Brain microvascular endothelial cell (primary cell): ENCODE data around the gene JAG1.
"Not testable (repeated sequence)": the region's sequence is repeated elsewhere in the genome, so short reads cannot be mapped to it uniquely, and the experiment has no call there.

Experiments used
- DNase-seq: peaks from one replicate; pipeline ENCODE4 v3.0.0-alpha.2; 2020
- H3K27ac ChIP-seq: fragments of 250-450 bp; sonication (Bioruptor Pico); 2 replicates; pipeline ENCODE4 v1.5.1; 2020; ENCODE audit warnings: mild to moderate bottlenecking, moderate library complexity
- H3K27me3 ChIP-seq: fragments of 250-450 bp; sonication (Bioruptor Pico); replicated peaks from 2 replicates; pipeline ENCODE4 v1.5.1; 2020; ENCODE audit warnings: mild to moderate bottlenecking
- H3K36me3 ChIP-seq: fragments of 250-450 bp; sonication (Bioruptor Pico); replicated peaks from 2 replicates; pipeline ENCODE4 v1.5.1; 2020; ENCODE audit warnings: mild to moderate bottlenecking
- H3K4me3 ChIP-seq: 2 replicates; pipeline ENCODE4 v1.5.1; 2011; ENCODE audit warnings: low read depth, mild to moderate bottlenecking, control low read depth, low read length, moderate library complexity
- in situ Hi-C: cut with HindIII; loops from 2 replicates; pipeline ENCODE4 v1.10.0; 2017; ENCODE audit warnings: low sequenced_read_pairs, low pct_ligation_motif_present
- TF ChIP-seq, protein P1 (sequence below): IDR thresholded peaks from 2 replicates; pipeline ENCODE4 v1.5.1; 2011; ENCODE audit warnings: low read depth, mild to moderate bottlenecking, moderate library complexity, low read length, control low read depth, inconsistent platforms; ENCODE audit errors: missing control alignments

JAG1 gene

DNA sequence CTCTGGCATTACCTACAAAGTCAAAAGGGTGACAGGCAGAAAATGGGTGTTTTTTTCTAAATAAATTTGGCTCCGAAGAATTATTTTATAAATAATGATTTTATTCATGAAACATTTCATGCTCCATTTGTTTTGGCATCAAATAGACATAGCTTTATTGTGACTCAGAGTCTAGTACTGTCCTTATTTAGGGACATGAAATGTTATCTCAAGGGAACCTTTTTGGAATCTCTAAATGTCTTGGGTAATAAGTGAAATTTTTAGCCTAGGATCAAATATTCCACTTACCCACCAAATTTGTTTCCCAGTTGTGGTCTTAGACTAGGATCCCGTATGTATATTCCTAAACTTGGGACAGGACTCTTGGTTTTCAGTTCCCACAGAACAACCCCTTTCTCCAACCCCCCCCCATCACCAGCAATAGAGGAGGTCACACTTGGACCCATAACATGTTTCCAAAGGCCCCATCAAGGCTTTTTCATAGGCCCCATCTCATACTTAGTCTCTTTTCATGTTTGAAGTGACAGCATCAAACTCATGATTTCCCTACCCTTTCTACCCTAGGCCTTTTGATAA is 81.8 kb downstream of the JAG1 start:
- H3K27ac ChIP-seq: peak overlapping the region; percentile 96
- in situ Hi-C loops: no loop called here

DNA sequence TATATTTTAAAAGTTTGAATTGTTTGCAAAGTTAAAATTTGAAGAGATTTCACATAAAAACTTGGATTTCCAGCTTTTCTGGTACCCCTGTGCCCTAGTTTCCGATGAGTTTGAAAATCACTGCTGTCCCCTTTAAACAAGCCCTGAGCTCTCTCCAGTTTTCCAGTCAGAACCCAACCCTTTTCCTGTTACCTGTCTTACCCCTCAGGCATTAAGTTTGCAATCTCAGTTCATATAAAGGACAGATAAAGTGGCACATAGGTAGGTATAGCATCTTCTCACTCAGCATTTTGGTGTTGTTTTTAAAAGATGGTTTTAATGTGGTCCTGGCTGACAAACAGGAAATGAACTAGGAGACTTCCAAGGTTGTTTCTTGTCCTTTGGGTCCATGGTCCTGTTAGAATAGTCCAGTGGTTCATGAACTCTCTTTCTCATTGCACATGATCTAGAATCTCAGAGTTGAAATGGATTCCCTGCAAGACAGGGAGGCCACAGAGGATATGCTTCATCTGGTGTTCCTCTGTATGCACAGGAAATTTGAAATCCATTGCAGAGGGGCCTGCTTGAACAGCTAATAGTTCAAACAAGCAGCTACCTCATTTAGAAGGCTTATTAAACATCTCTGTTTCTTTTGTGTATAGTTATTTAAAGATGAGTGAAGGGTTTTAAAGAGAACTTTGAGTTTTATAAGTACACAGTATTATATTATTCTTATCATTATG is 82.7 kb downstream of the JAG1 start:
- no peaks in the 10 kb centered on the region for H3K36me3 ChIP-seq
- no peaks in the 10 kb centered on the region for H3K27me3 ChIP-seq
- peak overlapping the region; percentile 96 for H3K27ac ChIP-seq
- TF ChIP-seq, protein P1, sequence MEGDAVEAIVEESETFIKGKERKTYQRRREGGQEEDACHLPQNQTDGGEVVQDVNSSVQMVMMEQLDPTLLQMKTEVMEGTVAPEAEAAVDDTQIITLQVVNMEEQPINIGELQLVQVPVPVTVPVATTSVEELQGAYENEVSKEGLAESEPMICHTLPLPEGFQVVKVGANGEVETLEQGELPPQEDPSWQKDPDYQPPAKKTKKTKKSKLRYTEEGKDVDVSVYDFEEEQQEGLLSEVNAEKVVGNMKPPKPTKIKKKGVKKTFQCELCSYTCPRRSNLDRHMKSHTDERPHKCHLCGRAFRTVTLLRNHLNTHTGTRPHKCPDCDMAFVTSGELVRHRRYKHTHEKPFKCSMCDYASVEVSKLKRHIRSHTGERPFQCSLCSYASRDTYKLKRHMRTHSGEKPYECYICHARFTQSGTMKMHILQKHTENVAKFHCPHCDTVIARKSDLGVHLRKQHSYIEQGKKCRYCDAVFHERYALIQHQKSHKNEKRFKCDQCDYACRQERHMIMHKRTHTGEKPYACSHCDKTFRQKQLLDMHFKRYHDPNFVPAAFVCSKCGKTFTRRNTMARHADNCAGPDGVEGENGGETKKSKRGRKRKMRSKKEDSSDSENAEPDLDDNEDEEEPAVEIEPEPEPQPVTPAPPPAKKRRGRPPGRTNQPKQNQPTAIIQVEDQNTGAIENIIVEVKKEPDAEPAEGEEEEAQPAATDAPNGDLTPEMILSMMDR: no peak
- no peak for DNase-seq
- no peak overlapping the region for H3K4me3 ChIP-seq
- in situ Hi-C loops: no loop called here

More for the DNA sequence above, 81.8 kb downstream of the JAG1 start:
- TF ChIP-seq, protein P1: no peak
- Histone ChIP-seq H3K36me3 (no peaks in the 10 kb centered on the region), H3K4me3 (no peak overlapping the region), H3K27me3 (no peaks in the 10 kb centered on the region)
- DNase-seq: no peak

DNA sequence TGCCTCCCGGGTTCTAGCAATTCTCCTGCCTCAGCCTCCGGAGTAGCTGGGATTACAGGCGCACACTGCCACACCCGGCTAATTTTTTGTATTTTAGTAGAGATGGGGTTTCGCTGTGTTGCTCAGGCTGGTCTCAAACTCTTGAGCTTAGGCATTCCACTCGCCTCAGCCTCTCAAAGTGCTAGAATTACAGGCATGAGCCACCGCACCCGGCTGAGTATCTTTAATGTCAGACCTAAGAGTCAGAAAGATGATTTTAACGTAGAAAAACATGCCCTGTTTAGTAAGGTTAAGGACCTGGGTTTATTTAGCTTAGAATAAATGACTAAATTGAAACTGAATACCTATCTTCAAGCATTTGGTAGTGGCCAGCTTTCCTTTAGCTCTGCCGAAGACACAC is 83.4 kb downstream of the JAG1 start:
- H3K4me3 ChIP-seq, H3K36me3 ChIP-seq, DNase-seq, H3K27me3 ChIP-seq, in situ Hi-C loops: not testable (repeated sequence)
- H3K27ac ChIP-seq: peak overlapping the region; percentile 96
